DOHH2 (cell line): ENCODE data around the gene DRG2.

Experiments
- H3F3A ChIP-seq: fragments of 200-600 bp; sonication (generic), shearing (Covaris generic); 2 replicates; pipeline ENCODE4 v1.6.0; 2016; ENCODE audit warnings: antibody characterized with exemption, mild to moderate bottlenecking; ENCODE audit not compliant: control insufficient read depth, insufficient read depth
- H3K27ac ChIP-seq: fragments of 200-600 bp; sonication (generic); 2 replicates; pipeline ENCODE4 v1.5.1; 2014; ENCODE audit warnings: low read depth, mild to moderate bottlenecking, low read length, moderate library complexity
- H3K27me3 ChIP-seq: fragments of 200-600 bp; sonication (generic); 2 replicates; pipeline ENCODE4 v1.6.1; 2014; ENCODE audit warnings: mild to moderate bottlenecking, low read length, mixed read lengths; ENCODE audit not compliant: control insufficient read depth
- H3K36me3 ChIP-seq: fragments of 200-600 bp; sonication (generic); 2 replicates; pipeline ENCODE4 v1.6.1; 2014; ENCODE audit warnings: mild to moderate bottlenecking, low read length, moderate library complexity, mixed read lengths; ENCODE audit not compliant: control insufficient read depth
- H3K4me1 ChIP-seq: fragments of 200-600 bp; sonication (generic); 2 replicates; pipeline ENCODE4 v1.6.1; 2014; ENCODE audit warnings: mild to moderate bottlenecking, low read length, mixed read lengths; ENCODE audit not compliant: control insufficient read depth
- H3K4me2 ChIP-seq: fragments of 200-600 bp; sonication (generic); 2 replicates; pipeline ENCODE4 v1.6.0; 2014; ENCODE audit warnings: mild to moderate bottlenecking, low read length, moderate library complexity
- H3K4me3 ChIP-seq: fragments of 200-600 bp; sonication (generic); 2 replicates; pipeline ENCODE4 v1.5.1; 2014; ENCODE audit warnings: mild to moderate bottlenecking, low read length, mixed read lengths
- H3K79me2 ChIP-seq: fragments of 200-600 bp; sonication (generic); 2 replicates; pipeline ENCODE4 v1.6.1; 2014; ENCODE audit warnings: mild to moderate bottlenecking, low read length, mixed read lengths; ENCODE audit not compliant: control insufficient read depth
- H3K9me2 ChIP-seq: fragments of 200-600 bp; sonication (generic); replicated peaks from 2 replicates; pipeline ENCODE4 v1.6.1; 2014; ENCODE audit warnings: mild to moderate bottlenecking, low read length, mixed read lengths; ENCODE audit not compliant: control insufficient read depth
- H3K9me3 ChIP-seq: fragments of 200-600 bp; sonication (generic); 2 replicates; pipeline ENCODE4 v1.6.1; 2014; ENCODE audit warnings: antibody characterized with exemption, low read length, mixed read lengths; ENCODE audit not compliant: control insufficient read depth, insufficient read depth
- H4K20me1 ChIP-seq: fragments of 200-600 bp; sonication (generic); 2 replicates; pipeline ENCODE4 v1.6.0; 2014; ENCODE audit warnings: low read depth, mild to moderate bottlenecking, antibody characterized with exemption, low read length, moderate library complexity; ENCODE audit not compliant: control insufficient read depth, insufficient read depth
- CTCF ChIP-seq: fragments of 200-600 bp; sonication (generic); IDR thresholded peaks from one replicate; pipeline ENCODE4 v1.5.1; 2014; ENCODE audit warnings: antibody characterized with exemption, mild to moderate bottlenecking, low read depth, low read length; ENCODE audit not compliant: poor library complexity, severe bottlenecking
- EZH2phosphoT487 ChIP-seq: fragments of 200-600 bp; sonication (generic); IDR thresholded peaks from 2 replicates; pipeline ENCODE4 v1.6.1; 2017; ENCODE audit warnings: borderline replicate concordance, mild to moderate bottlenecking, antibody characterized with exemption, low read length, moderate library complexity, mixed read lengths

DRG2 gene

GRCh38 chr17:18111330-18111971, 23.7 kb downstream of the DRG2 start:
- Histone ChIP-seq H3K27ac (no peak overlapping the region), H3F3A (no peaks in the 10 kb centered on the region), H3K4me3 (no peak overlapping the region), H3K4me2 (no peak overlapping the region), H3K36me3 (0 out of 2 replicates have a peak, but pooled peaks cover 3% of the 10 kb centered on the region), H4K20me1 (no peaks in the 10 kb centered on the region), H3K4me1 (no peaks in the 10 kb centered on the region), H3K27me3 (no peaks in the 10 kb centered on the region), H3K79me2 (no peaks in the 10 kb centered on the region), H3K9me3 (no peaks in the 10 kb centered on the region), H3K9me2 (no peaks in the 10 kb centered on the region)
- TF ChIP-seq EZH2phosphoT487 (no peak), CTCF (no peak)

- Histone ChIP-seq H3K27me3 (no peaks in the 10 kb centered on the region), H3K4me1 (no peaks in the 10 kb centered on the region), H4K20me1 (no peaks in the 10 kb centered on the region), H3K79me2 (no peaks in the 10 kb centered on the region), H3F3A (no peaks in the 10 kb centered on the region), H3K4me3 (no peak overlapping the region), H3K4me2 (no peak overlapping the region), H3K9me3 (no peaks in the 10 kb centered on the region; the same call in 1 of the 2 replicates), H3K9me2 (no peaks in the 10 kb centered on the region), H3K36me3 (no peaks in the 10 kb centered on the region), H3K27ac (no peak overlapping the region)
- TF ChIP-seq CTCF, result no peak
- TF ChIP-seq EZH2phosphoT487, result no peak
These were observed 27.8 kb downstream of the DRG2 start for GRCh38 chr17:18115517-18115916.

- Histone ChIP-seq H3K4me2 (no peak overlapping the region), H3F3A (no peaks in the 10 kb centered on the region), H3K9me3 (no peaks in the 10 kb centered on the region; the same call in 1 of the 2 replicates), H4K20me1 (no peaks in the 10 kb centered on the region), H3K4me1 (no peaks in the 10 kb centered on the region), H3K27ac (no peak overlapping the region), H3K9me2 (no peaks in the 10 kb centered on the region), H3K36me3 (no peaks in the 10 kb centered on the region), H3K79me2 (no peaks in the 10 kb centered on the region), H3K4me3 (no peak overlapping the region), H3K27me3 (no peaks in the 10 kb centered on the region)
- TF ChIP-seq CTCF (no peak), EZH2phosphoT487 (no peak)
These were observed 28.3 kb downstream of the DRG2 start for GRCh38 chr17:18116078-18116477.
